Body of pancreas (tissue), 4 donors: ENCODE measurements around the gene RGS6. TPM values are rescaled to one million over a fixed set of nuclear protein-coding genes. Genes with fewer than 3 reads are reported as not detected.

ENCODE experiments used
- ATAC-seq: fragments of 150-250 bp; one replicate; pipeline ENCODE4 v1.9.1; 2016
- DNase-seq, 4 donors: peaks; one replicate each; pipeline ENCODE4 v3.0.0-alpha.2; 2019
- H3K27ac ChIP-seq, 4 donors: fragments of 200-600 bp; sonication (generic); 1 replicate in 3 of 4; 2 replicates in 1 of 4; pipeline versions ENCODE4 v1.5.1 to v1.6.1; 2016 to 2019; ENCODE audit warnings: mild to moderate bottlenecking in 1 of 4, mixed read lengths in 1 of 4, moderate library complexity in 1 of 4
- H3K27me3 ChIP-seq, 2 donors: fragments of 200-600 bp; sonication (generic); one replicate each; pipeline ENCODE4 v1.6.0; 2016; ENCODE audit warnings: mild to moderate bottlenecking in 1 of 2
- H3K36me3 ChIP-seq, 2 donors: fragments of 200-600 bp; sonication (generic); replicated peaks in 1 of 2; 2 replicates each; pipeline ENCODE4 v1.5.1; 2016; ENCODE audit warnings: low read depth in 2 of 2; ENCODE audit not compliant: insufficient read depth in 1 of 2
- H3K4me1 ChIP-seq: fragments of 200-600 bp; sonication (generic); one replicate; pipeline ENCODE4 v1.6.0; 2016
- H3K4me3 ChIP-seq, 2 donors: fragments of 200-600 bp; sonication (generic); 1 replicate in 1 of 2; 2 replicates in 1 of 2; pipeline ENCODE4 v1.5.1; 2016 to 2019
- H3K9me3 ChIP-seq, 3 donors: fragments of 200-600 bp; sonication (generic); 1 replicate in 2 of 3; 2 replicates in 1 of 3; pipeline ENCODE4 v1.5.1; 2016
- POLR2A ChIP-seq, 3 donors: fragments of 450-650 bp; IDR thresholded peaks; one replicate each; pipeline ENCODE4 v1.6.1; 2016; ENCODE audit warnings: antibody characterized with exemption in 3 of 3, mild to moderate bottlenecking in 2 of 3
- WGBS, 2 donors: methylation state at CpG; one replicate each; pipeline ENCODE4 v1.1.5; 2017; 5-methylcytosine and 5-hydroxymethylcytosine counted together
- intact Hi-C: fragments of 100-400 bp; cut with DNase I; formaldehyde crosslinking; loops from one replicate; pipeline ENCODE4 v1.15.1; 2023
- total RNA-seq, 2 donors: library from RNA; depleted of rRNA; stranded (reverse); fragments of >200 nt; gene quantifications; one replicate each; pipeline ENCODE4 v1.1.0, GENCODE V29; 2016
- TF ChIP-seq, protein P1 (sequence below), 7 experiments: fragments of 450-650 bp in 4 of 7; fragments of 200-600 bp in 3 of 7; sonication (generic) in 3 of 7; IDR thresholded peaks; one replicate each; pipeline ENCODE4 v1.5.1; 2016 to 2019; ENCODE audit warnings: antibody characterized with exemption in 7 of 7

Gene RGS6
- total RNA-seq, 2 donors from 2014 or later = 0.26 to 1.3 TPM

- DNase-seq (no peak), ATAC-seq (no peak)
- Histone ChIP-seq H3K4me3 (no peak overlapping the region), H3K9me3 (no peaks in the 10 kb centered on the region), H3K27ac (no peak overlapping the region), H3K4me1 (no peaks in the 10 kb centered on the region), H3K36me3 (no peaks in the 10 kb centered on the region), H3K27me3 (no peaks in the 10 kb centered on the region)
- no peak for TF ChIP-seq POLR2A (IDR thresholded peaks at IDR 0.05)
- TF ChIP-seq, protein P1, sequence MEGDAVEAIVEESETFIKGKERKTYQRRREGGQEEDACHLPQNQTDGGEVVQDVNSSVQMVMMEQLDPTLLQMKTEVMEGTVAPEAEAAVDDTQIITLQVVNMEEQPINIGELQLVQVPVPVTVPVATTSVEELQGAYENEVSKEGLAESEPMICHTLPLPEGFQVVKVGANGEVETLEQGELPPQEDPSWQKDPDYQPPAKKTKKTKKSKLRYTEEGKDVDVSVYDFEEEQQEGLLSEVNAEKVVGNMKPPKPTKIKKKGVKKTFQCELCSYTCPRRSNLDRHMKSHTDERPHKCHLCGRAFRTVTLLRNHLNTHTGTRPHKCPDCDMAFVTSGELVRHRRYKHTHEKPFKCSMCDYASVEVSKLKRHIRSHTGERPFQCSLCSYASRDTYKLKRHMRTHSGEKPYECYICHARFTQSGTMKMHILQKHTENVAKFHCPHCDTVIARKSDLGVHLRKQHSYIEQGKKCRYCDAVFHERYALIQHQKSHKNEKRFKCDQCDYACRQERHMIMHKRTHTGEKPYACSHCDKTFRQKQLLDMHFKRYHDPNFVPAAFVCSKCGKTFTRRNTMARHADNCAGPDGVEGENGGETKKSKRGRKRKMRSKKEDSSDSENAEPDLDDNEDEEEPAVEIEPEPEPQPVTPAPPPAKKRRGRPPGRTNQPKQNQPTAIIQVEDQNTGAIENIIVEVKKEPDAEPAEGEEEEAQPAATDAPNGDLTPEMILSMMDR (IDR thresholded peaks at IDR 0.05) = no peak
- whole genome bisulfite sequencing, 2 donors = 44 to 57% methylated on average over 3 of the region's 3 CpGs
- intact Hi-C loops = no loop called here
Measured at GRCh38 chr14:72060460-72060859, 128.2 kb downstream of the RGS6 start.

DNA sequence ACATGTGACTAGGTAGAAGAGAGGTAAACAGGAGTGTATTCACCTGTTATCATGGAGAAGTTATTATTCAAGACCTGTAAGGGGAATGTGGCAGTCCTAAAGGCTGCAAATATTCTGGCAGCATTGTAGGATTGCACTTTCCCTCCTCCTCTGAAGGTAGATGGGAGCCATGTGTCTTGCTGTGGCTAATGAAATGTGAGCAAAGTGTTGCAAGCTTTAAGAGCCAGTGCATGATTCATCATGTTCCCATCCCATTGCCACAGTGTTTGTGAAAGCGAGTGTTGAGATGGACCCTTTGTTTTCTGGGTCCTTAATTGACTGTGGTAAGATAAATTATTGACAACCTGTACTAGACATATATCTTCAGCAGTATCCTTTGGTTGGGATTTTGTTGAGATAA, 128.7 kb downstream of the RGS6 start:
- 63 to 96% methylated on average over 1 of the region's 1 CpG for WGBS, 2 donors
- Histone ChIP-seq H3K4me3 (no peak overlapping the region), H3K9me3 (no peaks in the 10 kb centered on the region), H3K27me3 (no peaks in the 10 kb centered on the region), H3K36me3 (no peaks in the 10 kb centered on the region), H3K27ac (no peak overlapping the region), H3K4me1 (no peaks in the 10 kb centered on the region)
- intact Hi-C loops = no loop called here
- no peak for TF ChIP-seq POLR2A (IDR thresholded peaks at IDR 0.05)
- TF ChIP-seq, protein P1 (IDR thresholded peaks at IDR 0.05) = no peak
- no peak for ATAC-seq
- DNase-seq = no peak

GRCh38 chr14:72061718-72062117, 129.5 kb downstream of the RGS6 start:
- no peaks in the 10 kb centered on the region for H3K9me3 ChIP-seq

DNA sequence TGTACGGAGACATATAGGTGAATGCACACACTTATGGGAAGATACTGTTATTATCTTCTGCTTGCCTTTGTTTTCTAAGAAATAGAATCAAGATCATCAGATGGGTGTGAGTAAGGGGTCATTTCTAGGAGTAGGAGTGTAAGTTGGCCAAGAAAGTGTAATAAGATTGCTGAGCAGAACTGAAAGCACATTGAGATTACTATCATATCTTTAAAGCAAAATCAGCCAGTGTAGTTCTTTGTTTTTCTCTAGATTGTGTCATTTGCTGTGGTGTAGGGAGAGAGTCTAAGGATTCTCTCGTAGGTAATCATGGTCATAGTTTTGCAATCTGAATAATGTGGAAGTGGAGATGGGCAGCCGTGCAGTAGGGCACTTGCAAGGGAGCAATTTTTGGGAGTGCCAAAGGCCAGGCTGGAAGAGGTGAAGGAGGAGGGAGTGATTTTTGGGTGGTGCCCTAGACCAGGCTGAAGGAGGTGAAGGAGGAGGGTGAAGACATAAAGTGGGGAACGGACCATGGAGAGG, 131.6 kb downstream of the RGS6 start:
- no peaks in the 10 kb centered on the region for H3K9me3 ChIP-seq
- no peaks in the 10 kb centered on the region for H3K27me3 ChIP-seq
- DNase-seq (no peak), ATAC-seq (no peak)
- no peak overlapping the region for H3K27ac ChIP-seq
- intact Hi-C loops = no loop called here
- H3K4me3 ChIP-seq = no peak overlapping the region
- TF ChIP-seq POLR2A (IDR thresholded peaks at IDR 0.05) = no peak
- TF ChIP-seq, protein P1 (IDR thresholded peaks at IDR 0.05) = no peak
- no peaks in the 10 kb centered on the region for H3K4me1 ChIP-seq
- 58 to 62% methylated on average over 4 of the region's 4 CpGs for WGBS, 2 donors
- H3K36me3 ChIP-seq = no peaks in the 10 kb centered on the region

More at GRCh38 chr14:72061718-72062117, 129.5 kb downstream of the RGS6 start:
- no peak overlapping the region for H3K4me3 ChIP-seq
- intact Hi-C loops = no loop called here
- no peaks in the 10 kb centered on the region for H3K4me1 ChIP-seq
- 36 to 39% methylated on average over 1 of the region's 1 CpG for WGBS, 2 donors
- H3K36me3 ChIP-seq = no peaks in the 10 kb centered on the region
- ATAC-seq = no peak
- no peak for DNase-seq
- no peak overlapping the region for H3K27ac ChIP-seq
- no peaks in the 10 kb centered on the region for H3K27me3 ChIP-seq
- TF ChIP-seq, protein P1 (IDR thresholded peaks at IDR 0.05) = no peak
- TF ChIP-seq POLR2A (IDR thresholded peaks at IDR 0.05) = no peak

DNA sequence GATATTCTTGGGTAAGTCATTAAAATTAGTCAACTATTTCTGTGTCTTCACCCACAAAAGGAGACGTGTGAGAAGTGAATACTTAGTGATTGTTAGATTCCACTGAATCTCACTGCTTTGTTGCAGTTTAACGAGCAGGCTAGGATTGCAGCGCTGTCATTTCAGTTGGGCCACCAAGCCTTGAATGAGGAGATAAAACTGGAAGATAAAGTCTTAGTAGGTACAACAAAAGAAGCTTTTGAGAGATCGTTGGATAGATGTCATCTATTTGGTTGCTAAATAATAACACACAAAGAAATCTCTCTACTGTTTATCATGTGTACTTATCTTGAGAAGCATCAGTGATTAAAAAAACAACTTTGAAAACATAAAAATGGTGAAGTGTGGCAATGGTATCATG, 132.3 kb downstream of the RGS6 start:
- Histone ChIP-seq H3K36me3 (no peaks in the 10 kb centered on the region), H3K4me3 (no peak overlapping the region), H3K27me3 (no peaks in the 10 kb centered on the region), H3K9me3 (no peaks in the 10 kb centered on the region), H3K4me1 (no peaks in the 10 kb centered on the region), H3K27ac (no peak overlapping the region)
- ATAC-seq (no peak), DNase-seq (no peak)
- 32 to 46% methylated on average over 4 of the region's 4 CpGs for WGBS, 2 donors
- intact Hi-C loops = no loop called here
- no peak for TF ChIP-seq POLR2A (IDR thresholded peaks at IDR 0.05)
- TF ChIP-seq, protein P1 (IDR thresholded peaks at IDR 0.05) = no peak
